ENCODE results near the gene DOK4.

DNA sequence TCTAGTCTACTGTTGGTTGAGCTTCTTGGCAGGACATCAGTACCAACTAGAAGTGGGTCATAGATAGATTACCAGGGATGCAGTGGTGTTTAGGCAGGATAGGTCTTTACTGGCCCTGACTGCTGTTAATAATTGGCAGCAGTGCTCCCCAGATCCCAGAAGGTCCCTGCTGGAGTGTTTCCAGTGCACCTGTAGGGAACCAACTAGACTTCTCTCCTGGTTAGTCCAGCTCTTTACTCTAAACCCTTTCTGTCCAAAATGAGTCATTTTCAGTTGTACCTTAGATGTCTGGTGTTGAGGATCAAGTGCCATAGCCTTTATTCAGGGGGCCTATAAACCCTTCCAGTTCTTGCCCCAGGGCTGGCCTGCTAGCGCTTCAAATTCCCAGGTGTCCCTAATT is 15.1 kb downstream of the DOK4 start:
- TF ChIP-seq, protein P1, sequence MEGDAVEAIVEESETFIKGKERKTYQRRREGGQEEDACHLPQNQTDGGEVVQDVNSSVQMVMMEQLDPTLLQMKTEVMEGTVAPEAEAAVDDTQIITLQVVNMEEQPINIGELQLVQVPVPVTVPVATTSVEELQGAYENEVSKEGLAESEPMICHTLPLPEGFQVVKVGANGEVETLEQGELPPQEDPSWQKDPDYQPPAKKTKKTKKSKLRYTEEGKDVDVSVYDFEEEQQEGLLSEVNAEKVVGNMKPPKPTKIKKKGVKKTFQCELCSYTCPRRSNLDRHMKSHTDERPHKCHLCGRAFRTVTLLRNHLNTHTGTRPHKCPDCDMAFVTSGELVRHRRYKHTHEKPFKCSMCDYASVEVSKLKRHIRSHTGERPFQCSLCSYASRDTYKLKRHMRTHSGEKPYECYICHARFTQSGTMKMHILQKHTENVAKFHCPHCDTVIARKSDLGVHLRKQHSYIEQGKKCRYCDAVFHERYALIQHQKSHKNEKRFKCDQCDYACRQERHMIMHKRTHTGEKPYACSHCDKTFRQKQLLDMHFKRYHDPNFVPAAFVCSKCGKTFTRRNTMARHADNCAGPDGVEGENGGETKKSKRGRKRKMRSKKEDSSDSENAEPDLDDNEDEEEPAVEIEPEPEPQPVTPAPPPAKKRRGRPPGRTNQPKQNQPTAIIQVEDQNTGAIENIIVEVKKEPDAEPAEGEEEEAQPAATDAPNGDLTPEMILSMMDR (IDR thresholded peaks at IDR 0.05), result no peak
- TF ChIP-seq EP300 (IDR thresholded peaks at IDR 0.05) (no peak), POLR2A (IDR thresholded peaks at IDR 0.05) (no peak)
